ENCODE measurements around the gene CADM4.

Gene CADM4

DNA sequence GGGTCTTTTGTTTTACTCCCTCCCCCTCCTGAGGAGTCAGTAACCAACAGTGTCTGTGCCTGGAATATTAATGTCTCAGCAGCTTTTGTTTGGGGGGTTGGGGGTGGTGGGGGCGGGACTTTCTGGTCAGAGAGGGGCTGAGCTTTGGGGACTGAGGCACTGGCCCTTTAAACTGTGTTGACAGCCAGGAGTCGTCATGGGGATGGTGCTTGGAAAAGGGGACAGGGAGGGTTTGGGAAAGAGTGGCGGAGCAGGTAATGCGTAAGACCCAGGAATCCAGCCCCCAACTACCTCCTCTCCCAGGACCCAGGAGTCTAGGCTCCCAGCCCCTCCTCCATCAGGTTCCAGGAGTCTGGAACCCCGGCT, 5.2 kb downstream of the CADM4 start:
- no peak overlapping the region for H3K27ac Mint-ChIP-seq
- peaks cover 73% of the 10 kb centered on the region for H3K27me3 Mint-ChIP-seq
- DNase-seq, result no peak
- H3K9me3 Mint-ChIP-seq, result no peaks in the 10 kb centered on the region
- no peak overlapping the region for H3K4me3 Mint-ChIP-seq
- H3K36me3 Mint-ChIP-seq, result no peaks in the 10 kb centered on the region
- CTCF ChIA-PET, result interaction anchor here (0.6 kb wide), 1 partner anchor 15 kb away, joined by 3 read pairs; no protein-coding TSS in a partner anchor
- peaks cover 9% of the 10 kb centered on the region for H3K4me1 Mint-ChIP-seq

DNA sequence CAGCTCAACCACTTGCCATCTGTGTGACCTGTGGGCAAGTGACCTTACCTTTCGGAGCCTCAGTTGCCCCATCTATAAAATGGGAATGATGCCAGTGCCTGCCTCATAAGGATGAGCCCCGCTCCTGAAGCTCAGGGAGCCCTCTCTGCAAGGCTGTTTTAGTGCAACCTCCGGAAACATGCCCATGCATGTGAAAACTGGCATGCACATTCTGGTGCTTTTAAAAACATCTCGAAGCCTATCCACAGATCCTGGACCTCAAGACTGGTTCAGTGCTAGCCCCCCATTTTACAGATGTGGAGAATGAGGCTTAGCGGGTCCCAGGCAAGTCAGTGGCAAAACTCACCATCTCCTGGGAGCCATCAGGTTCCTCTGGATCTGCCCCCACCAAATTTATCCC, 5.6 kb downstream of the CADM4 start:
- no peaks in the 10 kb centered on the region for H3K9me3 Mint-ChIP-seq
- H3K27me3 Mint-ChIP-seq, result peaks cover 70% of the 10 kb centered on the region
- no peak overlapping the region for H3K27ac Mint-ChIP-seq
- peaks cover 7% of the 10 kb centered on the region for H3K4me1 Mint-ChIP-seq
- CTCF ChIA-PET, result interaction anchor here (0.6 kb wide), 1 partner anchor 15 kb away, joined by 3 read pairs; no protein-coding TSS in a partner anchor
- no peak overlapping the region for H3K4me3 Mint-ChIP-seq
- DNase-seq, result no peak
- no peaks in the 10 kb centered on the region for H3K36me3 Mint-ChIP-seq

DNA sequence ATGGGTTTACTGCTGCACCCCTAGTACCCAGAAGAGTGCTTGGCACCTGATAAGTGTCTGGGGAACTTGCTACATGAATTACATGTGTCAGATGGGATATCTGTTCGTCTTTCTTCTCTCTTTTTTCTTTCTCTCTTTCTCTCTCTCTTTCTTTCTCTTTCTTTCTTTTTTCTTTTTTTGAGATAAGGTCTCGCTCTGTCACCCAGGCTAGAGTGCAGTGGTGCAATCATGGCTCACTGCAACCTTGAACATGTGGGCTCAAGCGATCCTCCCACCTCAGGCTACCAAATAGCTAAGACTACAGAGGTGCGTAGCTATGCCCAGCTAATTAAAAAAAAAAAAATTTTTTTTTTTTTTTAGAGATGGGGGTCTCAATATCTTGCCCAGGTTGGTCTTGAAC, 6.1 kb downstream of the CADM4 start:
- H3K4me1 Mint-ChIP-seq, result peaks cover 3% of the 10 kb centered on the region
- no peak for DNase-seq
- no peaks in the 10 kb centered on the region for H3K9me3 Mint-ChIP-seq
- peaks cover 65% of the 10 kb centered on the region for H3K27me3 Mint-ChIP-seq
- CTCF ChIA-PET, result no interaction called here
- no peak overlapping the region for H3K27ac Mint-ChIP-seq
- H3K4me3 Mint-ChIP-seq, result no peak overlapping the region
- no peaks in the 10 kb centered on the region for H3K36me3 Mint-ChIP-seq

DNA sequence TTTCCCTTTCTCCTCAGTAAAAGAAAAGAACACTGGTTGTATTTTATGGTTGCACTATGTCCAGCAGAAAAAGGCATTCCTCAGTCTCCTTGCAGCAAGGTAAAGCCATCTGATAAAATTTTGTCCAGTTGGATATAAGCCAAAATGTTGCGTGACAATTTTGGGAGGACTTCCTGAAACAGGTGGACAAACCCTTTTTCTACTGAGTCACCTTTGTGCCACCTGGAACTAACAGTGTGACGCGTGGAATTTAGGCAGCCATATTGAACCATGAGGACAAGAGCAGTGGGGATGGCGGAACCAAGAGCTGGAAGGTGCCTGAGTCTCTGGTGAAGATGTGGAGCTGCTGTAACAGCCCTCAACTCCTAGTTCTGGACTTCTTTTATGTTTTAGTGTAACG, 8.2 kb downstream of the CADM4 start:
- peaks cover 61% of the 10 kb centered on the region for H3K27me3 Mint-ChIP-seq
- H3K27ac Mint-ChIP-seq, result no peak overlapping the region
- H3K4me3 Mint-ChIP-seq, result no peak overlapping the region
- peaks cover 11% of the 10 kb centered on the region for H3K4me1 Mint-ChIP-seq
- CTCF ChIA-PET, result no interaction called here
- no peaks in the 10 kb centered on the region for H3K36me3 Mint-ChIP-seq
- no peak for DNase-seq
- no peaks in the 10 kb centered on the region for H3K9me3 Mint-ChIP-seq

DNA sequence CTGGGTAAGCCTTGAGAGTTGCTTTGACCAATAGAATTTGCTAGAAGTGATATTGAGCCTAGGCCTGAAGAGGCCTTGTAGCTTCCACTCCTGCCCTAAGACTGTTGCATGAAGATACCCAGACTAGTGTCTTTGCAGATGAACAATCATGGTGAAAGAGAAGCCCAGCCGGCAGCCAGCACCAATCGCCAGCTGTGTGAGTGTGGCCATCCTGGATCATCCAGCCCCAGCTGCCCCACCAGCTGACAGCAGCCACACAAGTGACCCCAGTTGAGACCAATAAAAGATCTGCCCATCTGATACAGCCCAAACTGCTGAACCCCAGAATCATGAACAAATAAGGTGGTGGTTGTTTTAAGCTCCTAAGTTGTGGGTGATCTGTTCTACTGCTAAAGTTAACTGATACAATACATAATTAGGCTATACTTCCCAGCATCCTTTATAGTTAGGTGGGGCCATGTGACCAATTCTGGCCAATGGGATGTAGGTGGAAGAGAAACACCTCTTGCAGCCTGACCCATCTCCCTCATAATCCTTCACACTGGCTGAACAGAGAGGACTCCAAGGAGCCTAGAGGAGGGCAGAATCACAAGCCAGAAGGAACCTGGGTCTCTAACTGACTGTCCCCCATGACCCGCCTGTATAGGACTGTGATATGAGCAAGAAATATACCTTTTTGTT, 10.9 kb downstream of the CADM4 start:
- no peak for DNase-seq
- H3K4me1 Mint-ChIP-seq, result peaks cover 32% of the 10 kb centered on the region
- no peaks in the 10 kb centered on the region for H3K9me3 Mint-ChIP-seq
- CTCF ChIA-PET, result no interaction called here
- no peaks in the 10 kb centered on the region for H3K36me3 Mint-ChIP-seq
- peaks cover 46% of the 10 kb centered on the region for H3K27me3 Mint-ChIP-seq
- no peak overlapping the region for H3K4me3 Mint-ChIP-seq
- no peak overlapping the region for H3K27ac Mint-ChIP-seq

DNA sequence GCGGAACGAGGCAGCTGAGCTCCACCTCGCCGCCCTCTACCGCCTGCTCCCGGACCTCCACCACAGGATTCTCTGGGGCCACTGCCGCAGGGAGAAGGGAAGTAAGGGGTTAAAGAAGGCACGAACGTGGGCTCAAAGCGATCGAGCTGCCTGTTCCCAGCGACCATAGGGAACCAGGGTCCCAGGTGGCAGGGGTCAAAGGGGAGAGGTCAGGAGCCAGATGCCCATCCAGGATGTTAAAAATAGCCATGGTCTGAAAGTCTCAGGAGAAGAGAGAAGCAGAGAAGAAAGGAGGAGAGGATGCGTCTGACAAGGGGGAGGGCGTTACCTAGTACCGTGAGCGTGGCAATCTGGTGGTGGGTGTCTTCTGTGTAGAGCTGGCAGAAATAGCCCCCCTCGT, 12.8 kb downstream of the CADM4 start:
- H3K36me3 Mint-ChIP-seq, result no peaks in the 10 kb centered on the region
- DNase-seq, result no peak
- peaks cover 37% of the 10 kb centered on the region for H3K4me1 Mint-ChIP-seq
- H3K9me3 Mint-ChIP-seq, result no peaks in the 10 kb centered on the region
- H3K27ac Mint-ChIP-seq, result no peak overlapping the region
- H3K27me3 Mint-ChIP-seq, result peaks cover 27% of the 10 kb centered on the region
- CTCF ChIA-PET, result interaction anchor here (0.6 to 1.3 kb wide), 2 partner anchors 32 to 187 kb away, joined by 3 read pairs; no protein-coding TSS in a partner anchor
- no peak overlapping the region for H3K4me3 Mint-ChIP-seq

DNA sequence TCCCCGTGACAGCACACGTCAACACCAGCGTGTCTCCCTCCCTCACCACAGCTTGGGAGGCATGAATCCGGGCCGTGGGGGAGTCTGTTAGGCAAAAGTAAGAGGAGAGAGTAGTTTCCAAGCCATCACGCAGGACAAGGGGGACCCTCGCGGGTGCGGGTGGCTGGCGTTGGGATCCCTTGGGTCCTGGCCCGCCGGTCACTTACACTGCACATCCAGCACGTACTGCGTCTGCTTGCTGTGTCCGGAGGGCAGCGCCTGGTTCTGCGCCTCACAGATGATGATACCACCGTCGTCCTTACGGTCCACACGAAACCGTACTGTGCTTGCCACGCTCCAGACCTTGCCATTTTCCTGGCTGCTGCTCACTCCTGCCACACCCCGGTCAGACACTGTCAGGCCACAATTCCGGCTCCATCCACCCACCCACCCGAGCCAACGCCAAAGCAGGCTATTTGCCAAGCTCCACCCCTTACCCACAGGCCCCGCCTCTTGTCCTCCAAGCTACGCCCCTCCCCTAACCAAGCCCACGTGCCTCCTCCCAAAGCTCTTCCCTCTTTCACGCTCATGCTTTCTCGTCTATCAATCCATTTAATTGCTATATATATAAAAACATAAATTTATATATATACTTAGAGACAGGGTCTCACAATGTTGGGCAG, 13.6 kb downstream of the CADM4 start:
- Mint-ChIP-seq H3K9me3 (no peaks in the 10 kb centered on the region), H3K27ac (no peak overlapping the region), H3K4me3 (no peak overlapping the region), H3K4me1 (peaks cover 40% of the 10 kb centered on the region), H3K27me3 (peaks cover 27% of the 10 kb centered on the region), H3K36me3 (no peaks in the 10 kb centered on the region)
- CTCF ChIA-PET, result interaction anchor here (0.6 to 1.3 kb wide), 4 partner anchors 32 to 186 kb away, joined by 3 read pairs; no protein-coding TSS in a partner anchor
- peak; percentile 47 for DNase-seq

DNA sequence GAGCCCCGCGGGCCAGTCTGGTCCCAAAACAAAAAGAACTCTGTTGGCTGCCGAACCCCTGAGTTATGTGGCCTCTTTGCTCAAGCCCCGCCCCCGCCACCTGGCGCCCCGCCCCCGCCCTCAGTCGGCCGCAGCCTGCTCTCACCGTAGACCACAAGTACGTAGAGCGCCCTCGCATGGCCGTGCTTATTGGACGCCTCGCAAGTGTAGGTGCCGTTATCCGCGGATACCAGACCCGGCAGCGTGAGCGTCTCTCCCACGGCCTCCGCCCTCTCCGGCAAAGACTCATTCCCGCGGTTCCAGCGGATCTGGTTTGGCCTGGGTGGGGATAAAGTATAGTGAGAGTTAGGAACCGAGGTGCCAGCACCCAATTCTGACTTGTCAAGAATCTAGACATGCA, 14.7 kb downstream of the CADM4 start:
- peak overlapping the region; percentile 37 for H3K27ac Mint-ChIP-seq
- H3K9me3 Mint-ChIP-seq, result no peaks in the 10 kb centered on the region
- DNase-seq, result peak; percentile 93
- CTCF ChIA-PET, result interaction anchor here (1.2 kb wide), 1 partner anchor 65 kb away, joined by 3 read pairs; no protein-coding TSS in a partner anchor
- H3K4me1 Mint-ChIP-seq, result peaks cover 49% of the 10 kb centered on the region
- H3K36me3 Mint-ChIP-seq, result no peaks in the 10 kb centered on the region
- H3K4me3 Mint-ChIP-seq, result no peak overlapping the region
- peaks cover 27% of the 10 kb centered on the region for H3K27me3 Mint-ChIP-seq

DNA sequence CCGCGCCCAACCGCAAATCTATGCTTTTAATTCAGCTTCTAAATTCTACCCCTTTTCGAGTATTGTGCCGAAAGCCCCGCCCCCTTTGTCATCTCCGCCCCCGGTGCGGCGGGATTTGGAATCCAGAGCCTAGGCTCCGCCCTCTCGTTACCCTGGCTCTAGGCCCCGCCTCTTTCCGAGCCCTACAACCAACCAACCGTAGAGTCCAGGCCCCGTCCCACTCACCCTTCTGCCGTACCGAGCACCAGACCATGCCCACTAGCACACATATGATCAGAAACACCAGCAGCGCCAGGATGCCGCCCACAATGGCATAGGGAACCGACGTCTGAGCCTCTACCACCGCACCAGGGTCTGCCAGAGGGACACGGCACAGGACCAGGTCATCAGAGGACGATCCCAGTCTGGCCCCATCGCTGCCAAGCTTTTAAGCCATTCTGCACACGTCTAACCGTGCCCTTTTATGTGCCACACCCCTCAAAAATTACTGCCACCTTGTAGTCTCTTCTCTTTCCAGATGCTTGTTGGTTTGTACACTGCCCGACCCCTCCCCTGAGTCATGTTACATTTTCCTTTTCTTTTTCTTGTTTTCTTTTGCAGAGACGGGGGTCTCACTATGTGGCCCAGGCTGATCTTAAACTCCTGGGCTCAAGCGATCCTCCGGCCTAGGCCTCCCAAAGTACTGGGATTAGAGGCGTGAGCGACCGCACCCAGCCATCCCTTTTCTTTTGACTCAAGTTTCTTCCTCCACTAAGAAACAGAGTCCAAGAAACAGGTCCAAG, 15.6 kb downstream of the CADM4 start:
- no peaks in the 10 kb centered on the region for H3K9me3 Mint-ChIP-seq
- H3K27ac Mint-ChIP-seq, result no peak overlapping the region
- H3K4me1 Mint-ChIP-seq, result peaks cover 55% of the 10 kb centered on the region
- no peak for DNase-seq
- no peaks in the 10 kb centered on the region for H3K36me3 Mint-ChIP-seq
- peaks cover 27% of the 10 kb centered on the region for H3K27me3 Mint-ChIP-seq
- CTCF ChIA-PET, result no interaction called here
- no peak overlapping the region for H3K4me3 Mint-ChIP-seq

DNA sequence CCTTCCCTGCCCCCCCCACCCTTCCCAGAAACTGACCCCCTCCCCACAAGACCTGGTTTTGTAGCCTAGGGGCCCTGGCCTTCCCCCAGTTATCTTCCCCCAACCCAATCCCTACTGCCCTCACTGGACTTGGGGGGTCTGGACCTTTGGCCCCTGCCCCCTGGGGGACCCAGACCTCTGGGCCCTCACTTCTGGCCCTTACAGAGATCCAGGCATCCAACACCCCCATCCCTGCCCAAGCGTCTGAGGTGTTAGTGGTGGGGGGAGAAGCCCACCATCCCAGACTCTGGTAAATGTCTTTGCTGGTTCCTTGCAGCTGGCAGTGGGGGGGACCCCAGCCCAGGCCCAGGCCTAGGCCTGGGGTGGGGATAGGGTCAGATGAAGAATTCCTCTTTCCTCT, 16.7 kb downstream of the CADM4 start:
- no peak for DNase-seq
- Mint-ChIP-seq H3K9me3 (no peaks in the 10 kb centered on the region), H3K4me3 (no peak overlapping the region), H3K27ac (peak overlapping the region; percentile 42), H3K27me3 (peaks cover 26% of the 10 kb centered on the region), H3K4me1 (peaks cover 62% of the 10 kb centered on the region), H3K36me3 (no peaks in the 10 kb centered on the region)
- CTCF ChIA-PET, result no interaction called here

DNA sequence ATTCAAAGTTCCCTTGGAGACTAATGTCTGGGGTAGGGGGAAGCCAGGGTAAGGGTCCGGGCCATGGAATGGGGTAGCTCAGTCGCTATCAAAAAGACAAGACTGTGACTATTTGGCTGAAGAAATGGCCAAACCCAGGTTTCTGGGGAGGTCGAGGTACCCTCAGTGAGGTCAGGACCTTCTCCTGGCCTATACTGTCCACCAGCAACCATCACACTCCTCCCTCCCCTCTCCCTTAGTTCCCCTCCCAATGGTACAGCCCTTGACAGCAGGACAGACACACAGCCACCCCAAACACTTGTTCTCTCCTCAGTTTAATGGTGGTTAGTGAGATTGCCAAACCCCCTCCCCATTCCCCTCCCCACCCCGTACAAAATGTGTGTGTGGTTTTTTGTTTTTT, 17.6 kb downstream of the CADM4 start:
- Mint-ChIP-seq H3K27ac (no peak overlapping the region), H3K4me1 (peaks cover 58% of the 10 kb centered on the region), H3K36me3 (no peaks in the 10 kb centered on the region), H3K9me3 (no peaks in the 10 kb centered on the region), H3K27me3 (peaks cover 17% of the 10 kb centered on the region), H3K4me3 (no peak overlapping the region)
- no peak for DNase-seq
- CTCF ChIA-PET, result interaction anchor here (0.9 kb wide), 1 partner anchor 67 kb away, joined by 3 read pairs; no protein-coding TSS in a partner anchor

DNA sequence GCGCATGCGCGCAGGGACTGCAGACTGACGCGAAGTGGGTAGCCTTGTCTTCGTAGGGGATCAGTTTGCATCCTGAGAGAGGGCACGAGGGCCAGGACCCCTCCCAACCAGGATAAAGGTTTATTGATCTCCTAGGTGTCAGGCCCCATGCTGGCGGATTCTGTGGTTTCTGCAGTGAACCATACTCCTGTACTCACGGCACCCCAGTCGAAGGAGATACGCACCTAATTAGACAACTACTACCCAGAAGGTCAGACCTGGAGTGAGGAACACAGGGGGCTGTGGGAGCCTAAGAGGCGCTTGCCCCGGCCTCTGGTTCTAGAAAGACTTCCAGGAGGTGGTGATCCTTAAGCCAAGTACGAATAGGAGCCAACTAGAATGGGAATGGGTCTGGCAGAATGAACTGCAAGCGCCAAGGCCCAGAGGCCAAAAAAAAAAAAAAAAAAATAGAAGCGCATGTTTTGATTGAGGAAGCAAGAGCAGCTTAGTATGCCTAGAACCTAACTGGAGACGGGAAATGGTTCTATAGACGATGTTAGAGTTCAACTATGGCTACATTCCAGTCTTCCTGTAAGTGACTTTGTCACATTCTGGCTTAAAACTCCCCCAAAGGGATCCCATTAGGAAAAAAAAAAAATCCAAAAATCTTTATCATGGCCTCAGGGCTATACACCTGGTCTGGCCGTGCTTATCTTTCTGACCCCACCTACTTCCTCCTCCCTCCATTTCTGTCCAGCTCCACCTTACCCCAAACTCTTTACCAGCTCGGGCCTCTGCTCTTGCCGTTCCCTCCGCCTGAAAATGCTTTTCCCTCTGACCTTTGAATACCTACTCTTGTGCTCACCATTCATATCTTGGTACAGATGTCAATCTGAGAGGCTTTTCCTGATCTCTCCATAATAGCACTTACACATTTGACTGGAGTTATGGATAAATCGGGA, 19.3 kb downstream of the CADM4 start:
- peak overlapping the region; percentile 98 for H3K27ac Mint-ChIP-seq
- H3K4me3 Mint-ChIP-seq, result peak overlapping the region; percentile 94
- H3K4me1 Mint-ChIP-seq, result peaks cover 45% of the 10 kb centered on the region

DNA sequence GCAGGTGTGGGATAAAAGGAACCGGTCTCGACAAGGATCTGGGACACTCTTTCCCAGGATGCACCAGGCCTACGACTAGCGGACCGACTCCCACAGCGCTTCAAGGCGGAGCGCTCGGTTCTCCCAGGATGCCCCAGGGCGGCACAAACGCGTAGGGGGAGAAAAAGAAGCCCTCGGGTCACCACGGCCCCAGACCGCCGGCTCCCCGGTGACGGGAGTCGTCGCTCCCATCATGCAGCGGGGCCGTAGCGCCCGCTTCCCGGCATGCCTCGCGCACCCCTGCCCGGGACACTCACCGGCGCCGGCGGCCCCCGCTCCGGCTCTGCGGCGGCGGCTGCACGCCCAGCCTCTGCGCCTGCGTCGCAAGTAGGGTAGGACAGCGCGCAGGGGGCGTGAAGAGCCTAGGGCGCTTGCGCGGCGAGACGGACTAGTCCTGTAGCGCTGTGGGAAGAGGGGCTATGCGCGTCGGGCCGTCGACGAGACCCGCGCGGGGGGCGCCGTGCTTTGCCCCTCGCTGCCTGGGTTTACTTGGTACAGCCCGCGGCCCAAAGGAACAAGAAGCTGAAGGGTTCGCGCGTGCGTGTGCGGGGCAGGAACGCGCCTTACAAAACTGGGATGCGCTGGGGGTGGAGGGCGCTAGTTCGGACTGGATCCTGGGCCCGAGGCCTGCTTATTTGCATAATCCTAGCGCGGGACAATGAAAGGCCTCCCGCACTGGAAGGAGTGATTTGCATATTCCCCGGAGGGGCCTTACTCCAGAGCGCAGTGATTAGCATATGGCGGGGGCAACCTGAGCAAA, 20.2 kb downstream of the CADM4 start, which contains the start of gene ZNF428:
ZNF428 (minus strand) TSS at position 368 of the 799 bp plus-strand sequence. CDS start 5,325 bp downstream, outside the sequence.
- Mint-ChIP-seq H3K27ac (peak within 1 kb of the TSS; percentile 98), H3K4me1 (peaks cover 37% of the 10 kb centered on the region), H3K36me3 (no peaks in the 10 kb centered on the region), H3K4me3 (peak within 1 kb of the TSS; percentile 94), H3K9me3 (no peaks in the 10 kb centered on the region), H3K27me3 (no peaks in the 10 kb centered on the region)
- CTCF ChIA-PET, result no interaction called here
- peak; percentile 88 for DNase-seq

More for the DNA sequence above, 19.3 kb downstream of the CADM4 start:
- CTCF ChIA-PET, result no interaction called here
- H3K36me3 Mint-ChIP-seq, result no peaks in the 10 kb centered on the region
- DNase-seq, result peak; percentile 90
- no peaks in the 10 kb centered on the region for H3K9me3 Mint-ChIP-seq
- no peaks in the 10 kb centered on the region for H3K27me3 Mint-ChIP-seq
